CD8-positive, alpha-beta memory T cell (primary cell): ENCODE data around the gene ATP11B. TPM values are rescaled to one million over a fixed set of nuclear protein-coding genes. Genes with fewer than 3 reads are reported as not detected.
A peak's percentile ranks its signal among the peaks of the same experiment; 100 is the strongest.

Source experiments
- CTCF ChIA-PET: fragments of 350-600 bp; sonication (Branson Sonifier 250); formaldehyde crosslinking; loops from one replicate; lab custom pipeline; 2021; ENCODE audit warnings: antibody characterized with exemption; lab: Charles Lee
- POLR2A ChIA-PET: fragments of 350-600 bp; sonication (Branson Sonifier 250); formaldehyde crosslinking; loops from one replicate; lab custom pipeline; 2021; ENCODE audit warnings: antibody characterized with exemption; lab: Charles Lee
- DNase-seq, 5 donors: peaks; one replicate each; pipeline versions ENCODE4 v3.0.0 to v3.0.0-alpha.2; 2020 to 2022; ENCODE audit warnings: mixed read lengths in 1 of 5
- H3K27ac ChIP-seq: one replicate; pipeline ENCODE4 v1.7.0; 2013; ENCODE audit warnings: low read depth, mild to moderate bottlenecking, low read length, moderate library complexity
- H3K27me3 ChIP-seq: 2 replicates; pipeline ENCODE4 v1.7.0; 2013; ENCODE audit warnings: low read length, mild to moderate bottlenecking; ENCODE audit not compliant: insufficient read depth, poor library complexity, severe bottlenecking
- H3K36me3 ChIP-seq: 2 replicates; pipeline ENCODE4 v1.7.0; 2013; ENCODE audit warnings: mild to moderate bottlenecking, low read length, moderate library complexity; ENCODE audit not compliant: insufficient read depth
- H3K4me1 ChIP-seq: 2 replicates; pipeline ENCODE4 v1.7.0; 2013; ENCODE audit warnings: mild to moderate bottlenecking, low read length, moderate library complexity; ENCODE audit not compliant: insufficient read depth
- H3K4me3 ChIP-seq: 2 replicates; pipeline ENCODE4 v1.7.0; 2013; ENCODE audit warnings: mild to moderate bottlenecking, low read length
- H3K9me3 ChIP-seq: 2 replicates; pipeline ENCODE4 v1.7.0; 2013; ENCODE audit warnings: mild to moderate bottlenecking, low read length
- H3K27ac Mint-ChIP-seq, 8 donors: one replicate each; pipeline ENCODE4 v1.8.0; 2020 to 2021; ENCODE audit warnings: mixed read lengths in 8 of 8, mild to moderate bottlenecking in 6 of 8, inconsistent platforms in 3 of 8, moderate library complexity in 3 of 8
- H3K27me3 Mint-ChIP-seq, 2 donors: one replicate each; pipeline ENCODE4 v1.8.0; 2020 to 2021; ENCODE audit warnings: mixed read lengths in 2 of 2, mild to moderate bottlenecking in 1 of 2, moderate library complexity in 1 of 2
- H3K36me3 Mint-ChIP-seq, 3 donors: one replicate each; pipeline ENCODE4 v1.8.0; 2020 to 2021; ENCODE audit warnings: mixed read lengths in 3 of 3, inconsistent platforms in 1 of 3, mild to moderate bottlenecking in 1 of 3
- H3K4me1 Mint-ChIP-seq, 3 donors: one replicate each; pipeline ENCODE4 v1.8.0; 2020 to 2021; ENCODE audit warnings: mixed read lengths in 3 of 3, inconsistent platforms in 1 of 3, mild to moderate bottlenecking in 1 of 3
- H3K4me3 Mint-ChIP-seq, 7 donors: one replicate each; pipeline ENCODE4 v1.8.0; 2020 to 2021; ENCODE audit warnings: mixed read lengths in 7 of 7, mild to moderate bottlenecking in 6 of 7, moderate library complexity in 4 of 7, inconsistent platforms in 2 of 7
- H3K9me3 Mint-ChIP-seq, 5 donors: one replicate each; pipeline ENCODE4 v1.8.0; 2020 to 2022; ENCODE audit warnings: mixed read lengths in 5 of 5, mild to moderate bottlenecking in 3 of 5, moderate library complexity in 2 of 5, inconsistent platforms in 1 of 5
- polyA plus RNA-seq: library from polyadenylated mRNA; unstranded; fragments of 300-500 nt; fragmentation: Illumina TruSeq; gene quantifications from one replicate; pipeline ENCODE4 v1.2.3, GENCODE V29; 2021
- total RNA-seq, 2 experiments: library from RNA; stranded (reverse); gene quantifications; one replicate each; pipeline ENCODE4 v1.2.3, GENCODE V29; 2021

Gene ATP11B
- total and polyA plus RNA-seq, 3 experiments from 2014 or later: 47.0 to 78.2 (median 76.4) TPM

GRCh38 chr3:182936239-182936917 lies 143.1 kb downstream of the ATP11B start:
- CTCF ChIA-PET: no interaction called here
- Mint-ChIP-seq H3K27ac (peak overlapping the region in 3 of 8 donors; percentile 18 to 61 (median 36)), H3K27me3 (no peaks in the 10 kb centered on the region), H3K9me3 (peaks cover 5 to 14% (median 10%) of the 10 kb centered on the region in 5 donors), H3K4me3 (no peak overlapping the region), H3K4me1 (peaks cover 17 to 49% (median 46%) of the 10 kb centered on the region in 3 donors), H3K36me3 (peaks cover 3 to 18% (median 4%) of the 10 kb centered on the region in 3 donors)
- no peak for DNase-seq
- POLR2A ChIA-PET: no interaction called here
- Histone ChIP-seq H3K9me3 (no peaks in the 10 kb centered on the region), H3K27ac (no peak overlapping the region), H3K4me3 (no peak overlapping the region), H3K36me3 (no peaks in the 10 kb centered on the region), H3K27me3 (no peaks in the 10 kb centered on the region), H3K4me1 (peaks cover 6% of the 10 kb centered on the region)

- peaks cover 17 to 49% (median 46%) of the 10 kb centered on the region in 3 donors for H3K4me1 Mint-ChIP-seq
- no peaks in the 10 kb centered on the region for H3K27me3 Mint-ChIP-seq
- H3K27ac Mint-ChIP-seq: peak overlapping the region in 1 of 8 donors; percentile 18
- Histone ChIP-seq H3K4me1 (peaks cover 6% of the 10 kb centered on the region), H3K36me3 (no peaks in the 10 kb centered on the region), H3K9me3 (no peaks in the 10 kb centered on the region), H3K4me3 (no peak overlapping the region), H3K27me3 (no peaks in the 10 kb centered on the region), H3K27ac (no peak overlapping the region)
- DNase-seq: no peak
- H3K4me3 Mint-ChIP-seq: no peak overlapping the region
- peaks cover 3 to 11% (median 7%) of the 10 kb centered on the region in 5 donors for H3K9me3 Mint-ChIP-seq
- POLR2A ChIA-PET: no interaction called here
- H3K36me3 Mint-ChIP-seq: peaks cover 1 to 13% (median 4%) of the 10 kb centered on the region in 3 donors
- CTCF ChIA-PET: no interaction called here
Observed at GRCh38 chr3:182936918-182937285, 143.6 kb downstream of the ATP11B start.

DNA sequence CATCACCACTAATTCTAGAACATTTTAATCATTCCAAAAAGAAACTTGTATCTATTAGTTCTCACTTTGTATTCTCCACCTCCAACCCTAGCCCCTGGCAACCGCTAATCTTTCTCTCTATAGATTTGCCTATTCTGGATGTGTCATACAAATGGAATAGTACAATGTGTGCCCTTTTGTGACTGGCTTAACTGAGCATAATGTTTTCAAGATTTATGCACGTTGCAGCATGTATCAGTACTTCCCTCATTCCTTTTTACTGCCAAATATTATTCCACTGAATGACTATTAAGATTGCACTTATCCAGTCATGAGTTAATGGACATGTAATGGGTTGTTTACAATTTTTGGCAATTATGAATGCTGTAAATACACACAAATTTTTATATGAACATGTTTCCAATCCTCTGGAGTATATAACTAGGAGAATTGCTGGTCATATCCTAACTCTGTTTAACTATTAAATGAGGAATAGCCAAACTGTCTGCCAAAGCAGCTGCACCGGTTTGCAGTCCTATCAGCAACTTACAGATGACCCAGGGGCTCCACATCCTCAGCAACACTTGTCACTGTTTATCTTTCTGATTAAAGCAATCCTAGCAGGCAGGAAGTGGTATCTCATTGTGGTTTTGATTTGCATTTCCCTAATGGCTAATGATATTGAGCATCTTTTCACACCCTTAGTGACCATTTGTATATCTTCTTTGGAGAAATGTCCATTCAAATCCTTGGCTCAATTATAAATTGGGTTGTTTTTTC lies 144.2 kb downstream of the ATP11B start:
- H3K4me1 ChIP-seq: peaks cover 6% of the 10 kb centered on the region
- H3K27me3 ChIP-seq: no peaks in the 10 kb centered on the region
- peaks cover 1 to 9% (median 2%) of the 10 kb centered on the region in 3 donors for H3K36me3 Mint-ChIP-seq
- H3K4me3 Mint-ChIP-seq: peak overlapping the region in 2 of 7 donors; percentile 20 to 54
- H3K27me3 Mint-ChIP-seq: no peaks in the 10 kb centered on the region
- ChIA-PET POLR2A (no interaction called here), CTCF (no interaction called here)
- H3K9me3 ChIP-seq: no peaks in the 10 kb centered on the region
- H3K9me3 Mint-ChIP-seq: peaks cover 0 to 8% (median 4%) of the 10 kb centered on the region in 5 donors
- no peak overlapping the region for H3K27ac ChIP-seq
- no peaks in the 10 kb centered on the region for H3K36me3 ChIP-seq
- no peak overlapping the region for H3K4me3 ChIP-seq
- DNase-seq: no peak
- peak overlapping the region in 3 of 8 donors; percentile 15 to 33 (median 19) for H3K27ac Mint-ChIP-seq
- H3K4me1 Mint-ChIP-seq: peaks cover 17 to 49% (median 46%) of the 10 kb centered on the region in 3 donors

- no peaks in the 10 kb centered on the region for H3K9me3 ChIP-seq
- Mint-ChIP-seq H3K4me1 (peaks cover 15 to 43% (median 40%) of the 10 kb centered on the region in 3 donors), H3K36me3 (peaks cover 0 to 16% (median 5%) of the 10 kb centered on the region in 3 donors), H3K9me3 (no peaks in the 10 kb centered on the region), H3K27ac (peak overlapping the region in 4 of 8 donors; percentile 36 to 63 (median 50)), H3K27me3 (no peaks in the 10 kb centered on the region), H3K4me3 (no peak overlapping the region)
- H3K27me3 ChIP-seq: no peaks in the 10 kb centered on the region
- no peak for DNase-seq
- peaks cover 3% of the 10 kb centered on the region for H3K36me3 ChIP-seq
- no peak overlapping the region for H3K27ac ChIP-seq
- H3K4me1 ChIP-seq: peaks cover 6% of the 10 kb centered on the region
- ChIA-PET POLR2A (no interaction called here), CTCF (no interaction called here)
- no peak overlapping the region for H3K4me3 ChIP-seq
Observed at GRCh38 chr3:182940266-182940808, 147.0 kb downstream of the ATP11B start.

DNA sequence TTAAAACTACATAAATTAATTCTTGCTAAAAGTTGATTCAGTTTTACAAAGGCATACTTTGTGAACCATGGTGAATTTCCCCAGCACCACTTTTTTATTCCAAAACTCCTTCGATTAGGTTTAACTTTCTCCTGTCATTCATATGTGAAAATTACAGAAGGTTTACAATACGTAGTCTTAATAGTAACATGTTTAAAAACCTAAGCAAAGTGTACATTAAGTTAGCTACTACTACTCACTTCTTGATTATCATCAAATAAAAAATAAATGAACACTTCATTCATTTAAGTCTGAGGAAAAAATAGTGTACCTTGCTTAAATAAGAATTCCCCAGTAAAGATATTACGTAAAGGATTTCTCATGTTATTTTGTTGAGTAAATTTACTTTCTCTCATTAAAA lies 148.4 kb downstream of the ATP11B start:
- Mint-ChIP-seq H3K36me3 (peaks cover 0 to 29% (median 15%) of the 10 kb centered on the region in 3 donors), H3K27ac (no peak overlapping the region), H3K4me1 (peaks cover 16 to 30% (median 26%) of the 10 kb centered on the region in 3 donors), H3K9me3 (no peaks in the 10 kb centered on the region), H3K27me3 (no peaks in the 10 kb centered on the region), H3K4me3 (no peak overlapping the region)
- Histone ChIP-seq H3K4me1 (peaks cover 6% of the 10 kb centered on the region), H3K9me3 (no peaks in the 10 kb centered on the region), H3K36me3 (peaks cover 10% of the 10 kb centered on the region), H3K27ac (no peak overlapping the region), H3K4me3 (no peak overlapping the region), H3K27me3 (no peaks in the 10 kb centered on the region)
- no peak for DNase-seq
- ChIA-PET CTCF (interaction anchor here (1.0 kb wide), 1 partner anchor 37 kb away, joined by 3 read pairs; no protein-coding TSS in a partner anchor), POLR2A (no interaction called here)

GRCh38 chr3:182947888-182948287 lies 154.6 kb downstream of the ATP11B start:
- no peaks in the 10 kb centered on the region for H3K27me3 ChIP-seq
- H3K36me3 ChIP-seq: peaks cover 10% of the 10 kb centered on the region
- H3K4me3 ChIP-seq: no peak overlapping the region
- H3K27ac ChIP-seq: no peak overlapping the region
- Mint-ChIP-seq H3K36me3 (peaks cover 6 to 48% (median 23%) of the 10 kb centered on the region in 3 donors), H3K27me3 (no peaks in the 10 kb centered on the region), H3K4me1 (peaks cover 0 to 6% (median 5%) of the 10 kb centered on the region in 3 donors), H3K9me3 (no peaks in the 10 kb centered on the region), H3K4me3 (no peak overlapping the region), H3K27ac (peak overlapping the region in 3 of 8 donors; percentile 1 to 33 (median 3))
- no peak for DNase-seq
- no peaks in the 10 kb centered on the region for H3K4me1 ChIP-seq
- H3K9me3 ChIP-seq: no peaks in the 10 kb centered on the region
- ChIA-PET CTCF (no interaction called here), POLR2A (no interaction called here)

DNA sequence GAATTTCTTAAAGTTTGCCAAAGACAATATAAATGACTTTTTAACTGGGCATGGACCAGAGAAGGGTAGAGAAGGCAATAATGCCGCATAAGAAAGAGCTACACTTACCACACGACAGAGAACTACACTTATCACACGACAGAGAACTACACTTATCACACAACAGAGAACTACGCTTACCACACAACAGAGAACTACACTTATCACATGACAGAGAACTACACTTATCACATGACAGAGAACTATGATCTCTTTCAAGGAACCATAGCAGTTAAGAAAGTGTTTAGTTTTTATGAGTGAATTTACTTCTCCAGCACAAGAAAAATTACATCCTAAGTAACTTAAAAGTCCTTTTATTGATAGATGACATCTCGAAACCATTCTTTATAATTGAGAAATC lies 155.0 kb downstream of the ATP11B start:
- no peaks in the 10 kb centered on the region for H3K9me3 ChIP-seq
- ChIA-PET CTCF (no interaction called here), POLR2A (no interaction called here)
- Mint-ChIP-seq H3K4me1 (peaks cover 0 to 6% (median 5%) of the 10 kb centered on the region in 3 donors), H3K27ac (peak overlapping the region in 4 of 8 donors; percentile 3 to 62 (median 26)), H3K9me3 (no peaks in the 10 kb centered on the region), H3K4me3 (no peak overlapping the region), H3K27me3 (no peaks in the 10 kb centered on the region), H3K36me3 (peaks cover 6 to 50% (median 23%) of the 10 kb centered on the region in 3 donors)
- H3K27ac ChIP-seq: no peak overlapping the region
- H3K4me1 ChIP-seq: no peaks in the 10 kb centered on the region
- H3K27me3 ChIP-seq: no peaks in the 10 kb centered on the region
- DNase-seq: no peak
- no peak overlapping the region for H3K4me3 ChIP-seq
- H3K36me3 ChIP-seq: peaks cover 10% of the 10 kb centered on the region

- Mint-ChIP-seq H3K27me3 (no peaks in the 10 kb centered on the region), H3K4me1 (peaks cover 0 to 6% (median 5%) of the 10 kb centered on the region in 3 donors), H3K9me3 (no peaks in the 10 kb centered on the region), H3K36me3 (peaks cover 6 to 44% (median 22%) of the 10 kb centered on the region in 3 donors), H3K27ac (peak overlapping the region in 1 of 8 donors; percentile 72), H3K4me3 (no peak overlapping the region)
- no peaks in the 10 kb centered on the region for H3K4me1 ChIP-seq
- no peak overlapping the region for H3K4me3 ChIP-seq
- peaks cover 10% of the 10 kb centered on the region for H3K36me3 ChIP-seq
- POLR2A ChIA-PET: no interaction called here
- no peaks in the 10 kb centered on the region for H3K9me3 ChIP-seq
- CTCF ChIA-PET: no interaction called here
- H3K27me3 ChIP-seq: no peaks in the 10 kb centered on the region
- DNase-seq: no peak
- H3K27ac ChIP-seq: no peak overlapping the region
Observed at GRCh38 chr3:182949688-182950087, 156.4 kb downstream of the ATP11B start.
